Activated CD4-positive, alpha-beta T cell treated with anti-CD3 and anti-CD28 coated beads, Interleukin-2, amount 50 U/mL, for 4 hours (primary cell): ENCODE measurements around the gene TRIM66.

Experiments used
- DNase-seq, 2 experiments: peaks; one replicate each; pipeline ENCODE4 v3.0.0-alpha.2; 2020

The TRIM66 gene

GRCh38 chr11:8654503-8654902 lies 28.0 kb downstream of the TRIM66 start:
- DNase-seq: no peak

GRCh38 chr11:8652140-8652539 lies 30.3 kb downstream of the TRIM66 start:
- no peak for DNase-seq

- no peak for DNase-seq
These were observed 32.0 kb downstream of the TRIM66 start for GRCh38 chr11:8650401-8650990.

- DNase-seq: no peak
These were observed 33.1 kb downstream of the TRIM66 start for GRCh38 chr11:8649361-8649760.

- no peak for DNase-seq
These were observed 35.6 kb downstream of the TRIM66 start for GRCh38 chr11:8646873-8647272.

GRCh38 chr11:8642196-8642841 lies 40.1 kb downstream of the TRIM66 start:
- DNase-seq: no peak

GRCh38 chr11:8641332-8641731 lies 41.1 kb downstream of the TRIM66 start:
- DNase-seq: no peak

GRCh38 chr11:8640267-8640906 lies 42.1 kb downstream of the TRIM66 start:
- DNase-seq: no peak

- DNase-seq: no peak
These were observed 42.8 kb downstream of the TRIM66 start for GRCh38 chr11:8639655-8640054.

GRCh38 chr11:8638300-8638699 lies 44.2 kb downstream of the TRIM66 start:
- no peak for DNase-seq

- DNase-seq: no peak
These were observed 46.3 kb downstream of the TRIM66 start for GRCh38 chr11:8636127-8636526.

GRCh38 chr11:8634498-8634897 lies 48.0 kb downstream of the TRIM66 start:
- no peak for DNase-seq

GRCh38 chr11:8631395-8632118 lies 50.9 kb downstream of the TRIM66 start:
- no peak for DNase-seq

GRCh38 chr11:8624698-8625097 lies 57.8 kb downstream of the TRIM66 start:
- DNase-seq: no peak

- DNase-seq: no peak
These were observed 61.3 kb downstream of the TRIM66 start for GRCh38 chr11:8621147-8621546.

- DNase-seq: no peak
These were observed 65.4 kb downstream of the TRIM66 start for GRCh38 chr11:8617063-8617462.

- no peak for DNase-seq
These were observed 67.0 kb downstream of the TRIM66 start for GRCh38 chr11:8615291-8616032.

- no peak for DNase-seq
These were observed 68.0 kb downstream of the TRIM66 start for GRCh38 chr11:8614497-8614896.

- DNase-seq: no peak
These were observed 69.4 kb downstream of the TRIM66 start for GRCh38 chr11:8613036-8613435.

GRCh38 chr11:8612522-8612921 lies 69.9 kb downstream of the TRIM66 start:
- DNase-seq: no peak

GRCh38 chr11:8610532-8611116 lies 71.8 kb downstream of the TRIM66 start:
- no peak for DNase-seq

GRCh38 chr11:8608652-8609051 lies 73.8 kb downstream of the TRIM66 start:
- DNase-seq: no peak
